ENCODE data around the gene SH3TC1.

The SH3TC1 gene

DNA sequence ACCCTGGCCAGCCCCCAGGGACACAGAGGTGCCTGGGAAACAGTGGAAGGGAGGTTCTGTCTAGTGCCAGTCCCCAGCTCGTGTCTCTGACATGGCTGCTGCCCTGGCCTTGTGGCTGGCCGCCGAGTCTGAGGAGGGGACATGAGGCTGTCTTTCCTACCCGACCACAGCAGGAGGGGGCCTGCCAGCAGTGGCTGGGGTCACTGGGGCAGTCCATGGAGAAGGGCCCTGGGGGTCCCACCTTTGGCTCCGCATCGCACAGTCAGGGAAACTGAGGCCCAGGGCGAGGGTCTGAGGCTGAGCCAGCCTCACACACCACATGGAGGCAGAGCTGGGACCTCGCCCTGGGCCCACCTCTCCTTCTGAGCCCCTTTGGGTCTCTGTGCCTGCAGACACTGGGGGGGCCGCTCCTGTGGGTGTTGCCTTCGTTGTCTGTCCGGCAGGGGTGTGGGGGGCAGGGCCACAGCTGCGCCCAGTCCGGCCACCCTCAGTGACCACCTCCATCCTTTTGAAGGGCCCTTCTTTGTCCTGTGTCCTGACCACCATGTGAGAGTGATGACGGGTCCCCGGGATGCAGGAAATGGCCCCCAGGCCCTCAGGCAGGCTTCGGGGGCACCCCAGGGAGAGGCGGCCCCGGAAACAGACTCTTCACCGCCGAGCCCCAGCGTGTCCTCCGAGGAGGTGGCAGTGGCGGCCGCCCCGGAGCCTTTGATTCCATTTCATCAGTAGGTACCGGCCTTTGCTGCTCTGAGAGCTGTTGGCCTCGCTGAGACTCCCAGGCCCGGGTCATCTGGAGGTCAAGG is 17.6 kb downstream of the SH3TC1 start:
- no peak for TF ChIP-seq EZH2phosphoT487 (conservative IDR thresholded peaks at IDR 0.05; ENCODE audit: low read length)
- TF ChIP-seq, protein P1, sequence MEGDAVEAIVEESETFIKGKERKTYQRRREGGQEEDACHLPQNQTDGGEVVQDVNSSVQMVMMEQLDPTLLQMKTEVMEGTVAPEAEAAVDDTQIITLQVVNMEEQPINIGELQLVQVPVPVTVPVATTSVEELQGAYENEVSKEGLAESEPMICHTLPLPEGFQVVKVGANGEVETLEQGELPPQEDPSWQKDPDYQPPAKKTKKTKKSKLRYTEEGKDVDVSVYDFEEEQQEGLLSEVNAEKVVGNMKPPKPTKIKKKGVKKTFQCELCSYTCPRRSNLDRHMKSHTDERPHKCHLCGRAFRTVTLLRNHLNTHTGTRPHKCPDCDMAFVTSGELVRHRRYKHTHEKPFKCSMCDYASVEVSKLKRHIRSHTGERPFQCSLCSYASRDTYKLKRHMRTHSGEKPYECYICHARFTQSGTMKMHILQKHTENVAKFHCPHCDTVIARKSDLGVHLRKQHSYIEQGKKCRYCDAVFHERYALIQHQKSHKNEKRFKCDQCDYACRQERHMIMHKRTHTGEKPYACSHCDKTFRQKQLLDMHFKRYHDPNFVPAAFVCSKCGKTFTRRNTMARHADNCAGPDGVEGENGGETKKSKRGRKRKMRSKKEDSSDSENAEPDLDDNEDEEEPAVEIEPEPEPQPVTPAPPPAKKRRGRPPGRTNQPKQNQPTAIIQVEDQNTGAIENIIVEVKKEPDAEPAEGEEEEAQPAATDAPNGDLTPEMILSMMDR (IDR thresholded peaks at IDR 0.05; ENCODE audit: insufficient read depth, low read length, poor library complexity, severe bottlenecking), result no peak
- Histone ChIP-seq H3K4me2 (ENCODE audit: low read depth, low read length, poor library complexity, severe bottlenecking) (no peak overlapping the region), H3K79me2 (ENCODE audit: insufficient read depth, low read length) (no peaks in the 10 kb centered on the region), H3K27me3 (ENCODE audit: low read length) (no peaks in the 10 kb centered on the region), H3K36me3 (ENCODE audit: low read length) (no peaks in the 10 kb centered on the region), H3K9ac (ENCODE audit: low read length) (no peak overlapping the region), H3K9me3 (ENCODE audit: insufficient read depth, low read length) (no peaks in the 10 kb centered on the region), H3K9me2 (replicated peaks; ENCODE audit: insufficient read depth, low read length) (no peaks in the 10 kb centered on the region), H3K4me3 (ENCODE audit: insufficient read depth, low read length, poor library complexity, severe bottlenecking) (no peak overlapping the region), H3K27ac (ENCODE audit: low read depth, low read length) (no peak overlapping the region), H4K20me1 (ENCODE audit: low read depth, low read length) (no peaks in the 10 kb centered on the region), H3F3A (ENCODE audit: insufficient read depth) (no peaks in the 10 kb centered on the region), H2AFZ (ENCODE audit: low read depth, low read length, severe bottlenecking) (no peak overlapping the region)

DNA sequence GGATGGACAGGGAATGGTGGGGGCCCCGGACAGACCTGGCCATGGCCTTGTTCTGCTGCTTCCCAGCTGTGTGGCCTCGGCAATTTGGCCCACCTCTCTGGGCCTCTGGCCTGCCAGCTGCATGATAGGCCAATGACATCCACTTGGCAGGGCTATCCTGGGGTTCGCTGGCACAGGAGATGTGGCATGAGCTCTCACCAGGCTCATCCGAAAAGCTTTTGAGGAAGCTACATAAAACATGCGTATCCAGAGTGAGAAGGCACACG is 18.1 kb downstream of the SH3TC1 start:
- H3K4me3 ChIP-seq (ENCODE audit: insufficient read depth, low read length, poor library complexity, severe bottlenecking), result no peak overlapping the region
- H2AFZ ChIP-seq (ENCODE audit: low read depth, low read length, severe bottlenecking), result no peak overlapping the region
- no peaks in the 10 kb centered on the region for H3K9me3 ChIP-seq (ENCODE audit: insufficient read depth, low read length)
- no peak overlapping the region for H3K4me2 ChIP-seq (ENCODE audit: low read depth, low read length, poor library complexity, severe bottlenecking)
- H3K36me3 ChIP-seq (ENCODE audit: low read length), result no peaks in the 10 kb centered on the region
- no peaks in the 10 kb centered on the region for H3K9me2 ChIP-seq (replicated peaks; ENCODE audit: insufficient read depth, low read length)
- H3F3A ChIP-seq (ENCODE audit: insufficient read depth), result no peaks in the 10 kb centered on the region
- no peak overlapping the region for H3K27ac ChIP-seq (ENCODE audit: low read depth, low read length)
- H3K27me3 ChIP-seq (ENCODE audit: low read length), result no peaks in the 10 kb centered on the region
- no peak overlapping the region for H3K9ac ChIP-seq (ENCODE audit: low read length)
- H4K20me1 ChIP-seq (ENCODE audit: low read depth, low read length), result no peaks in the 10 kb centered on the region
- no peaks in the 10 kb centered on the region for H3K79me2 ChIP-seq (ENCODE audit: insufficient read depth, low read length)
- TF ChIP-seq, protein P1 (IDR thresholded peaks at IDR 0.05; ENCODE audit: insufficient read depth, low read length, poor library complexity, severe bottlenecking), result no peak
- TF ChIP-seq EZH2phosphoT487 (conservative IDR thresholded peaks at IDR 0.05; ENCODE audit: low read length), result no peak

DNA sequence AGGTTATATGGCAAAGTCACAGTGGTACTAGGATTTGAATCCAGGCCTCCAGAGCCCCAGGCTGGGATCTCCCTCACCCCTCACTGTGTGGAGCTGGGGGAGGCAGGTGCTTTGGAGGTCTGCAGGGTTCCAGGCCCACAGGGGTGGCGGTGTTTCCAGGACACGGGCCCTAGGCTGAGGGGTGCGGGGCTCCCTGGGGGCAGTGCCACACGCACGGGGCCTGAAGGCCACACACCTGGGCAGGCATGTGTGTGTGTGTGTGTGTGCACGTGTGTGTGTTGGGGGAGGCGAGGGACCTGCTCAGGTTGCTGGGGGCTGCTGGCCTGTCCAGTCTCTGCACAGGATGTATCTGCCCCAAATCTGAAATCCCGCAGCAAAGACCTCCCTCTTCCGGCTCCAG is 18.8 kb downstream of the SH3TC1 start:
- Histone ChIP-seq H3K9ac (ENCODE audit: low read length) (no peak overlapping the region), H3K9me2 (replicated peaks; ENCODE audit: insufficient read depth, low read length) (no peaks in the 10 kb centered on the region), H3K27me3 (ENCODE audit: low read length) (no peaks in the 10 kb centered on the region), H3F3A (ENCODE audit: insufficient read depth) (no peaks in the 10 kb centered on the region), H3K79me2 (ENCODE audit: insufficient read depth, low read length) (no peaks in the 10 kb centered on the region), H4K20me1 (ENCODE audit: low read depth, low read length) (no peaks in the 10 kb centered on the region), H3K27ac (ENCODE audit: low read depth, low read length) (no peak overlapping the region), H3K4me2 (ENCODE audit: low read depth, low read length, poor library complexity, severe bottlenecking) (no peak overlapping the region), H3K36me3 (ENCODE audit: low read length) (no peaks in the 10 kb centered on the region), H3K9me3 (ENCODE audit: insufficient read depth, low read length) (no peaks in the 10 kb centered on the region), H3K4me3 (ENCODE audit: insufficient read depth, low read length, poor library complexity, severe bottlenecking) (no peak overlapping the region), H2AFZ (ENCODE audit: low read depth, low read length, severe bottlenecking) (no peak overlapping the region)
- TF ChIP-seq, protein P1 (IDR thresholded peaks at IDR 0.05; ENCODE audit: insufficient read depth, low read length, poor library complexity, severe bottlenecking), result no peak
- TF ChIP-seq EZH2phosphoT487 (conservative IDR thresholded peaks at IDR 0.05; ENCODE audit: low read length), result no peak

All from SU-DHL-6 (cell line).